ENCODE results near the gene DIO3. TPM values are rescaled to one million over a fixed set of nuclear protein-coding genes. Genes with fewer than 3 reads are reported as not detected.

DIO3 gene
- total RNA-seq, 1 experiment from 2014 or later: not detected

DNA sequence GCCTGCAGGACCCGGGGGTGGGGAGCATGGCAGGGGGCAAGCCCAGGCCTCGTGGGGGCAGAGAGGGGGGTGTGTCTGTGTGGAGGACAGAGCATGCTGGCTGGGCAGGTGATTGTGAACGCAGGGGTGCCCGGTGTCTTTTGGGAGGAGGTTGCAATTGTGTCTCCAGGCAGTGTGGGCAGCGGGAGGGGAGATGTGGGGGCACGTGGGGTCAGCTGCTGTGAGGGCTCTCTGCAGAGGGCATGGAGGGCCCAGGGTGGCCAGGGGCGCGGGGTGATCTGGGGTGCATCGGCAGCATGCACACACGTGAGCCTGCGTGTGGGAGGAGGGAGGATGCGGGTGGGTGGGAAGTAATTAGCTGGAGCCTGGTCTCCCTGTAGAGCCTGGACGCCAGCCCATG is 32.2 kb upstream of the DIO3 start:
- no CpG with 5 or more reads among the region's 13 CpGs for WGBS (ENCODE audit: extremely low coverage, insufficient read length, low lambda C conversion rate)

More for the DNA sequence above, 32.2 kb upstream of the DIO3 start:
- Histone ChIP-seq H3K4me1 (ENCODE audit: insufficient read depth, low read length) (no peaks in the 10 kb centered on the region), H3K9me3 (ENCODE audit: control insufficient read depth, low read depth, low read length) (no peaks in the 10 kb centered on the region), H4K20me1 (ENCODE audit: control insufficient read depth, insufficient read depth, insufficient read length) (no peaks in the 10 kb centered on the region), H2BK15ac (ENCODE audit: low read depth, low read length) (no peak overlapping the region), H4K8ac (replicated peaks; ENCODE audit: insufficient read length, low read depth, low read length) (no peak overlapping the region), H3K79me1 (ENCODE audit: insufficient read depth, low read depth, low read length, poor library complexity, severe bottlenecking) (no peaks in the 10 kb centered on the region), H4K5ac (ENCODE audit: insufficient read length, low read depth, low read length) (no peak overlapping the region), H3K23me2 (ENCODE audit: insufficient read length, low read depth, low read length, poor library complexity, severe bottlenecking) (no peaks in the 10 kb centered on the region), H3K18ac (ENCODE audit: insufficient read length, low read depth, low read length) (no peak overlapping the region), H3K9ac (ENCODE audit: extremely low read depth, insufficient read length, low read length) (no peak overlapping the region), H3K4ac (ENCODE audit: low read depth, low read length) (no peak overlapping the region), H3K14ac (ENCODE audit: insufficient read depth, low read length) (no peak overlapping the region; the same call in 1 of the 2 replicates), H3K23ac (ENCODE audit: insufficient read length, low read depth, low read length) (no peak overlapping the region), H2AK5ac (ENCODE audit: insufficient read length, low read length) (no peak overlapping the region), H3T11ph (ENCODE audit: low read length) (no peak overlapping the region), H4K91ac (ENCODE audit: insufficient read length, low read depth, low read length) (no peak overlapping the region), H2AFZ (ENCODE audit: low read length) (no peak overlapping the region), H2BK12ac (ENCODE audit: insufficient read length, low read depth, low read length) (no peak overlapping the region), H2BK20ac (ENCODE audit: low read depth, low read length, poor library complexity, severe bottlenecking) (no peak overlapping the region), H2BK120ac (ENCODE audit: low read depth, low read length, poor library complexity, severe bottlenecking) (no peak overlapping the region), H3K4me2 (ENCODE audit: insufficient read depth, insufficient read length, low read length) (no peak overlapping the region), H3K27ac (ENCODE audit: insufficient read length, low read depth, low read length) (no peak overlapping the region), H2BK5ac (ENCODE audit: insufficient read length, low read length) (no peak overlapping the region), H3K56ac (ENCODE audit: insufficient read length, low read depth, low read length) (no peak overlapping the region), H3K79me2 (ENCODE audit: insufficient read depth, low read length) (no peaks in the 10 kb centered on the region), H3K27me3 (ENCODE audit: insufficient read depth, low read length) (no peaks in the 10 kb centered on the region)
- Mint-ChIP-seq H3K27me3 (ENCODE audit: low read depth) (peaks cover 8% of the 10 kb centered on the region), H3K9me3 (peaks cover 0 to 4% of the 10 kb centered on the region in 2 experiments; a peak in 3 of 5 replicates), H3K4me3 (no peak overlapping the region), H3K27ac (no peak overlapping the region; a peak in 1 of 7 replicates), H3K36me3 (ENCODE audit: insufficient read depth in 1 of 3, low read depth in 3 of 3) (no peaks in the 10 kb centered on the region), H3K4me1 (peaks cover 8 to 9% of the 10 kb centered on the region in 2 experiments; a peak in 3 of 4 replicates)
- no peak for DNase-seq
- TF ChIP-seq, protein P1, sequence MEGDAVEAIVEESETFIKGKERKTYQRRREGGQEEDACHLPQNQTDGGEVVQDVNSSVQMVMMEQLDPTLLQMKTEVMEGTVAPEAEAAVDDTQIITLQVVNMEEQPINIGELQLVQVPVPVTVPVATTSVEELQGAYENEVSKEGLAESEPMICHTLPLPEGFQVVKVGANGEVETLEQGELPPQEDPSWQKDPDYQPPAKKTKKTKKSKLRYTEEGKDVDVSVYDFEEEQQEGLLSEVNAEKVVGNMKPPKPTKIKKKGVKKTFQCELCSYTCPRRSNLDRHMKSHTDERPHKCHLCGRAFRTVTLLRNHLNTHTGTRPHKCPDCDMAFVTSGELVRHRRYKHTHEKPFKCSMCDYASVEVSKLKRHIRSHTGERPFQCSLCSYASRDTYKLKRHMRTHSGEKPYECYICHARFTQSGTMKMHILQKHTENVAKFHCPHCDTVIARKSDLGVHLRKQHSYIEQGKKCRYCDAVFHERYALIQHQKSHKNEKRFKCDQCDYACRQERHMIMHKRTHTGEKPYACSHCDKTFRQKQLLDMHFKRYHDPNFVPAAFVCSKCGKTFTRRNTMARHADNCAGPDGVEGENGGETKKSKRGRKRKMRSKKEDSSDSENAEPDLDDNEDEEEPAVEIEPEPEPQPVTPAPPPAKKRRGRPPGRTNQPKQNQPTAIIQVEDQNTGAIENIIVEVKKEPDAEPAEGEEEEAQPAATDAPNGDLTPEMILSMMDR (conservative IDR thresholded peaks at IDR 0.05): no peak

Measured in H9 (cell line).